Activated naive CD8-positive, alpha-beta T cell (primary cell): Measurements from ENCODE around the gene MST1.
"Not testable (repeated sequence)": the region's sequence is repeated elsewhere in the genome, so short reads cannot be mapped to it uniquely, and the experiment has no call there.

Experiments used
- H3K27ac Mint-ChIP-seq: one replicate; pipeline ENCODE4 v1.8.0; 2021; ENCODE audit warnings: mixed read lengths
- H3K27me3 Mint-ChIP-seq: one replicate; pipeline ENCODE4 v1.8.0; 2021; ENCODE audit warnings: mixed read lengths
- H3K36me3 Mint-ChIP-seq: one replicate; pipeline ENCODE4 v1.8.0; 2021; ENCODE audit warnings: mixed read lengths
- H3K4me1 Mint-ChIP-seq: one replicate; pipeline ENCODE4 v1.8.0; 2021; ENCODE audit warnings: low read depth, mixed read lengths
- H3K4me3 Mint-ChIP-seq: one replicate; pipeline ENCODE4 v1.8.0; 2021; ENCODE audit warnings: mild to moderate bottlenecking, mixed read lengths
- H3K9me3 Mint-ChIP-seq: one replicate; pipeline ENCODE4 v1.8.0; 2021; ENCODE audit warnings: low read depth, mixed read lengths

The MST1 gene

GRCh38 chr3:49699281-49699979 lies 10.2 kb upstream of the MST1 start:
- no peak overlapping the region for H3K27ac Mint-ChIP-seq
- H3K4me1 Mint-ChIP-seq: no peaks in the 10 kb centered on the region
- H3K4me3 Mint-ChIP-seq: no peak overlapping the region
- H3K36me3 Mint-ChIP-seq: peaks cover 2% of the 10 kb centered on the region
- H3K9me3 Mint-ChIP-seq: no peaks in the 10 kb centered on the region
- no peaks in the 10 kb centered on the region for H3K27me3 Mint-ChIP-seq

- not testable (repeated sequence) for H3K4me3 Mint-ChIP-seq, H3K9me3 Mint-ChIP-seq, H3K27ac Mint-ChIP-seq, H3K36me3 Mint-ChIP-seq, H3K27me3 Mint-ChIP-seq
- H3K4me1 Mint-ChIP-seq: peaks cover 13% of the 10 kb centered on the region
These were observed 6.2 kb upstream of the MST1 start for GRCh38 chr3:49695350-49696015.

DNA sequence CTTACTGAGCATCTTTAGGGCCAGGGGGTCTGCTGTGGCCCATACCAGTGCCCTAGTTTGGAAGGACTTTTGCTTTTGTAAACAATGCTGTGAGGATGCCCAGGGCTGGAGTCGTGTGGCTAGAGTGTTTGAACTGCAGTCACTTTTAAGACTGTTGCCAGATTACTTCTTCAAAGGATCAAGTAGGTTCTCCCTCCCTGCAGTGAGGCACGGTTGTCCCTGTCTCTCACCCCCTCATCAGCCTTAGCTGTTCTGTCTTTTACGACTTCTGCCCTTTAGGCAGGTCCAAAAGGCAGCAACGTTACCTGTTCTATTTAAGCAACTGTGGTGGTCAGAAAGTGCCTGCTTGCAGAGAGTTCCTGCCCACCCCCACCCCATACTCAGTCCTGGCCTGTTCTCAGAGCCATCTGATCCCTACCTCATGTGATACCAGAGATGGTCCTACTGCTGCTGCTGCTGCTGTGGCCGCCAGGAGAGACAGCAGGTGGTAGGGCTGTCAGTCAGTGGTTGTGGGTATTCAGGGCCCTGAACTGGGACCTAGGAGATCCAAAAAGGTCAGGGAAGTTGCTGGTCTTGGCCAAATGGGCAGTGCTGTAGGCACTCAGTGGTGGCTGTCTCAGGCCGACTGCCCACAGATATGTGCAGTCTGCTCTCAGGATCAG lies 5.3 kb upstream of the MST1 start:
- H3K9me3 Mint-ChIP-seq, H3K4me3 Mint-ChIP-seq, H3K27me3 Mint-ChIP-seq, H3K36me3 Mint-ChIP-seq, H3K27ac Mint-ChIP-seq: not testable (repeated sequence)
- peaks cover 21% of the 10 kb centered on the region for H3K4me1 Mint-ChIP-seq

DNA sequence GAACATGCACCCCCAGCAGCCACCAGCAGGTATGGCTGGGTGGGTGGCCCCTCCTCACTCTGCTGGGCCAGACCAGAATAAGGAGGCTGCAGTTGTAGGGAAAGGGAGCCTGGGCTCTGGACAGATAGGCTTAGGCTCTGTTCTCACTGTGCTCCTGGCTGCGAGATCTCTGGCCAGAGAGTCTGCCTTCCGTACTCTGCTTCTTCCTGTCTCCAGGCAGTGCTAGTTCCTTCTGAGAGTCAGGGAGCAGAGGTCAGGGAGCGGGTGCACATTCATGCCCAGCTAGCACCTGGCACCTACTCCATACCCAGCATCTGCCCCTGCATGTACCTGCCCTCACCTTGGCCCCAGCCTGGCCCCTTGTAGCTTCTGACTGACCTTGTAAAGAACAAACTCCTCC lies 2.2 kb upstream of the MST1 start:
- H3K9me3 Mint-ChIP-seq, H3K27me3 Mint-ChIP-seq, H3K36me3 Mint-ChIP-seq, H3K27ac Mint-ChIP-seq: not testable (repeated sequence)
- Mint-ChIP-seq H3K4me1 (peaks cover 32% of the 10 kb centered on the region), H3K4me3 (peak overlapping the region; percentile 94)

DNA sequence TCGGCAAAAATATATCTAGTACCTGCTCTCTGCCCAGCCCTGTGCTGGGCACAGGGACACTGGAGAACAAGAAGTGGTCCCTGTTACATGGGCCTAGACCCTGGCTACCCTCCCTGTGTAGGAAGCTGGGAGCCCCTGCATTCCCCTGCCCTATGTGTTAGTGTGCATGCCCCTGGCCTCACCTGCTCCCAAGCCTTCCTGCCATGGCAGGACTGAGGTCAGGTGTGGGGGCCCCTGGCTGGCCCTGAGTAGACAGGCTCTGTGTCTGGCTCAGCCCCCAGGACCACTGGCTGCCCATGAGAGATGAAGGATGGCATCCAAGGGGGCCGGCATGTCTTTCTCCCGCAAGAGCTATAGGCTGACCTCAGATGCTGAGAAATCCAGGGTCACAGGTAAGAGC lies 1.6 kb upstream of the MST1 start:
- not testable (repeated sequence) for H3K9me3 Mint-ChIP-seq, H3K27ac Mint-ChIP-seq, H3K27me3 Mint-ChIP-seq, H3K36me3 Mint-ChIP-seq
- Mint-ChIP-seq H3K4me3 (peak overlapping the region; percentile 94), H3K4me1 (peaks cover 33% of the 10 kb centered on the region)

GRCh38 chr3:49689908-49690624 lies 792 bp upstream of the MST1 start:
- H3K9me3 Mint-ChIP-seq, H3K27me3 Mint-ChIP-seq, H3K36me3 Mint-ChIP-seq: not testable (repeated sequence)
- Mint-ChIP-seq H3K4me1 (peaks cover 33% of the 10 kb centered on the region), H3K27ac (peak overlapping the region; percentile 95), H3K4me3 (peak overlapping the region; percentile 94)

DNA sequence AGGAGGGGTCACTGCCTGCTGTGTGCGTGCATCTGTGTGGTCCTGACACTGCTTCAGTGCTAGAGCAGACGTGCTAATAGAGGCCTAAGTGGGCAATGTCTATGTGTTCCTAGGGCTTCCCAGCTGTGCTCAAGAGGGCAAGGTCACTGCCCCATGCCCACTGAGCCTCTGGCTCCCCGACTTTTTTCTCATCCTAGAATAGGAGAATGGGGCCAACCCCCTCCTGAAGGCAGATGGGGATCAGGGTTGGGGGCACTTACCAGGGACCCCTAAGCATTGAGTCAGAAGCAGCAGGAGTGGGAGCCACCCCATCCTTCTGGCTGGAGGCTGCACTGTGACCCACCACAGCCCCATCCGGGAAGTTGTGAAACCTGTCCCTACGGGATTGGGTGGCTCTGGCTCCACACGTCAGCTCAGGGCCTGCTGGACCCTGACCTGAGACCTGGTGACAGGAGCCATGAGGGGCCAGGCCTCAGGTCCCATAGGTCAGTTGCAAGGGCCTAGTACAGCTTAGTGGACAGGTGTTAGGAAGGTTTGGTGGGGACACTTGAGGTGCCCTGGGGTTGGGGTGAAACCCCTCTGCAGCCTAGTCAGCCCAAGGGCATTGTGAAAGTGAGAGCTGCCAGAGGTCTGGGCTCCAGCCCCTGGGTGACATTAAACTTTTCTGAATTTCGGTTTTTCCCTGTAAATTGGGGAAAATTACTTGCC lies 782 bp downstream of the MST1 start:
- Mint-ChIP-seq H3K27ac (peak overlapping the region; percentile 95), H3K4me1 (peaks cover 29% of the 10 kb centered on the region), H3K4me3 (peak overlapping the region; percentile 94)
- H3K9me3 Mint-ChIP-seq, H3K27me3 Mint-ChIP-seq, H3K36me3 Mint-ChIP-seq: not testable (repeated sequence)

DNA sequence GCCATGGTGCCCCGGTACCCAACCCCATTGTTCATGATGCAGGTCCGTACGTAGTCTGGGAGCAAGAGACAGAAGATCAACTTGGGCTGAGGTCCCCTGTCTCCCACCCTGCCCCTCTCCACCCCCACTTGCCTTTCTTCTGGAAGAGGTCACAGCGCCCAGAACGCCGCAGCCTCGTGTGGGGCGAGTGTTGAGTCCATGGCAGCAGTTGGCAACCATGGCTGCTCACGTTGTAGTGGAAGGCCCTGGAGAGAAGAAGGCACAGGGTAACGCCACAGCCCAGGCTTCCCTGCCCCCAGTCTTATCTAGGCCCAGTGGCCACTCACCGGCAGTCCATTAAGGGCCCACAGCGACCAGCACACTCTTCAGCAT lies 1.9 kb downstream of the MST1 start:
- Mint-ChIP-seq H3K4me3 (peak overlapping the region; percentile 46), H3K4me1 (peaks cover 27% of the 10 kb centered on the region)
- not testable (repeated sequence) for H3K9me3 Mint-ChIP-seq, H3K36me3 Mint-ChIP-seq, H3K27ac Mint-ChIP-seq, H3K27me3 Mint-ChIP-seq

GRCh38 chr3:49686769-49687423 lies 2.4 kb downstream of the MST1 start:
- peak overlapping the region; percentile 46 for H3K4me3 Mint-ChIP-seq
- peaks cover 27% of the 10 kb centered on the region for H3K4me1 Mint-ChIP-seq
- not testable (repeated sequence) for H3K27me3 Mint-ChIP-seq, H3K36me3 Mint-ChIP-seq, H3K27ac Mint-ChIP-seq, H3K9me3 Mint-ChIP-seq

- not testable (repeated sequence) for H3K9me3 Mint-ChIP-seq, H3K36me3 Mint-ChIP-seq, H3K27ac Mint-ChIP-seq, H3K27me3 Mint-ChIP-seq
- H3K4me1 Mint-ChIP-seq: peaks cover 27% of the 10 kb centered on the region
- H3K4me3 Mint-ChIP-seq: peak overlapping the region; percentile 66
These were observed 2.9 kb downstream of the MST1 start for GRCh38 chr3:49686346-49686745.

DNA sequence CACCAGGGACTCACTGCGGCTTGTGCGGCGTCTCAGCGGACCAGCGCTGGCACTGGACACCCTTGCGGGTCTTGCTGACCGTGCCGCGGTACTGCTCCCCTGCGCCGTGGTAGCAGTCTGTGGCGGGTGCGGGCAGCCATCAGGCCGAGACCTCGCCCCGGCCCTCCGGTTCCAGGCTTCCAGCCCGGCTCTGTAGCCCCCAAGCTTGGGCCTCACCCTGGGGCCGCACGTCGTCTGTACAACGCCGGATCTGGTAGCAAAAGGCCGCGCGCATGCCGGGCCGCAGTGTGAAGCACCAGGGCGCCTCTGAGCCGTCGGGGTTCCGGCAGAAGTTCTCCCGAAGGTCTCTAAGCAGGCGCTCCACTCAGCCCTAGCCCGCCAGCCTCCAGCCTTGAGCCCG lies 3.4 kb downstream of the MST1 start:
- not testable (repeated sequence) for H3K9me3 Mint-ChIP-seq, H3K36me3 Mint-ChIP-seq, H3K4me3 Mint-ChIP-seq, H3K27me3 Mint-ChIP-seq, H3K27ac Mint-ChIP-seq
- H3K4me1 Mint-ChIP-seq: peaks cover 22% of the 10 kb centered on the region

- H3K4me3 Mint-ChIP-seq: peak overlapping the region; percentile 52
- peaks cover 16% of the 10 kb centered on the region for H3K4me1 Mint-ChIP-seq
These were observed 4.2 kb downstream of the MST1 start for GRCh38 chr3:49685103-49685502.

DNA sequence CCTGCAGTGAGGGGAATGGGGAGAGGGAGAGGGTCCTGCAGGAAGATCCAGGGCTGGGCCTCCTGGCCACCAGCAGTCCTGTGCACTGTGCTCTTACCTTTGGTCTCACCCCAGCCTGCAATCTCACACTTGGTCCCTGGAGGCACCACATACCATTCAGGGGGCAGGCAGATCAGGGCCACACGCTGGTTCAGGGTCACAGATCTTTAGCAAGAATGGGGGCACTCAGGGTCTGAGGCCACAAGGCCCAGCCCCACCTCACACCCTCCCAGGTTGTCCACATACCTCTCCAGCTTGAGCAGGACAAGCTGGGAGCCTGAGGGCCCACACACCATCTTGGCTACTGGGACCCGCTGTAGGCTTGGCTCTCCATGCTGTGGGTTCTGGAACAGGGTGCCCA lies 4.8 kb downstream of the MST1 start:
- not testable (repeated sequence) for H3K27ac Mint-ChIP-seq, H3K36me3 Mint-ChIP-seq, H3K27me3 Mint-ChIP-seq, H3K9me3 Mint-ChIP-seq, H3K4me3 Mint-ChIP-seq
- peaks cover 16% of the 10 kb centered on the region for H3K4me1 Mint-ChIP-seq

More at GRCh38 chr3:49685103-49685502, 4.2 kb downstream of the MST1 start:
- not testable (repeated sequence) for H3K27me3 Mint-ChIP-seq, H3K36me3 Mint-ChIP-seq, H3K27ac Mint-ChIP-seq, H3K9me3 Mint-ChIP-seq

GRCh38 chr3:49683162-49683561 lies 6.1 kb downstream of the MST1 start:
- no peak overlapping the region for H3K27ac Mint-ChIP-seq
- peaks cover 2% of the 10 kb centered on the region for H3K36me3 Mint-ChIP-seq
- no peaks in the 10 kb centered on the region for H3K27me3 Mint-ChIP-seq
- peaks cover 9% of the 10 kb centered on the region for H3K4me1 Mint-ChIP-seq
- H3K4me3 Mint-ChIP-seq: no peak overlapping the region
- H3K9me3 Mint-ChIP-seq: no peaks in the 10 kb centered on the region
